ENCODE measurements around the gene INHBA.

Gene INHBA

DNA sequence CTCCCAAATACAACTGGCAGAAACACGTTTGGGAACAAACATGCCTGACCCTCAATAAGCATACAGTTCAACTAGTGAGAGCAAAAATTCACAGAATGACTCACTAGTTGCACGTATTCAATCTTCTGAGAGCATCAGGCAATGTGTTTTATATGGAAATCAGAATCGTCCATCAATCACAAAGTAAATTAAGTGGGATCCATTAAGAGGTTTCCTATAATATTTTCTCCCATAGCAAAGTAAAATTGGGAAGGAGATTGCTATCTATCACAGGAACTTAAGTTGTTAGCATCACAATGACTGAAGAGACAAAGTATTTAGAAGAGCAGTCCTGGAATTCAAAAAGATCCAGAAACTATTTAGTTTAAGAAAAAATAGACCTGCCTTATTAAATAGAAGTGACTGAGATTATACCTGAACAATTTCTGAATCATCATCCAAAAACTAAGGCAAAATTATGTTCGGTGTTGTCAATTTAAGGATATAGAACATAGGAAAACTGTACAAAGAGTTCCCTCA, 28.3 kb downstream of the INHBA start:
- FAIRE-seq (no peak), DNase-seq (ENCODE audit: insufficient read length, low spot score) (no peak)
- TF ChIP-seq SPI1 (IDR thresholded peaks at IDR 0.05; ENCODE audit: low read depth, low read length) (no peak), POU2F2 (IDR thresholded peaks at IDR 0.05; ENCODE audit: low read depth, low read length) (no peak)

DNA sequence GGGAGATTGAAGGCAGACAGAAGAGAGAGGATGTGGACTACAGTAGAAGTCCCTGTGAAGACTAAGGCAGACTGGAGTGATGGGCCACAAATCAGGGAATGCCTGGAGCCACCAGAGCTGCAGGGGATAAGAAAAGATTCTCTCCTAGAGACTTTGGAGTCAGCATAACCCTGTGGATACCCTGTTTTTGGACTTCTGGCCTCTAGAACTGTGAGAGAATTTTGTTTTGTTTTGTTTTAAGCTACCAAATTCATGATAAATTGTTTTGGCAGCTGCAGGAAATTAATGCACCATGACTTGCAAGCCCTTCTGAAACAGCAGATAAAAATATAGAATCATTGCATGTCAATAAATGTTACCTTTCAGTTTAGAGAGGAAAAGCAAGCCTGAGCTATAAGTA, 41.3 kb downstream of the INHBA start:
- no peak for DNase-seq (ENCODE audit: insufficient read length, low spot score)
- TF ChIP-seq POU2F2 (IDR thresholded peaks at IDR 0.05; ENCODE audit: low read depth, low read length): no peak
- no peak for TF ChIP-seq POLR2AphosphoS5 (IDR thresholded peaks at IDR 0.05; ENCODE audit: low read depth, low read length)
- no peak for TF ChIP-seq POLR2A (IDR thresholded peaks at IDR 0.05; ENCODE audit: low read depth, low read length)
- no peak for TF ChIP-seq PAX5 (IDR thresholded peaks at IDR 0.05; ENCODE audit: insufficient read depth, low read length, severe bottlenecking)
- no peak for TF ChIP-seq SPI1 (IDR thresholded peaks at IDR 0.05; ENCODE audit: low read depth, low read length)
- TF ChIP-seq TAF1 (IDR thresholded peaks at IDR 0.05; ENCODE audit: low read depth, low read length): no peak
- no peak for FAIRE-seq

DNA sequence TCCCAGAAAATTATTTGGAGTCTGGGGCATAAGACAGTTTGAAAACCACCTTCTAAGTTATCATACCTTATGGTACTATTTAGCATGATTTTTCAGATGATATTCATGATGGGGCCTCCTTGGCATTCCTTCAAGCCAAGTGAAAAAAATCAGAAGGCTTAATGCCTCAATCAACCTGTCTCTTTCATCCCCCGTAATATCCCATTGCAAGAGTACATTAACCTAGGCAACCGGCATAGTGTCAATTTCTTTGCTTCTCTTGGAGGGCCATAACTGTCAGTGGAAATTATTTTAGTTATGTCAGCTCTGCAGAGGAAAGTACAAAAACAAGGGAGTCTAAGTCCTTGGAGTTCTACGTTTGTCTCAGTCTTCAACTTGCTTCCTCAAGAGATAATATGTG, 43.4 kb downstream of the INHBA start:
- no peak for TF ChIP-seq TAF1 (IDR thresholded peaks at IDR 0.05; ENCODE audit: low read depth, low read length)
- DNase-seq (ENCODE audit: insufficient read length, low spot score) (no peak), FAIRE-seq (no peak)

DNA sequence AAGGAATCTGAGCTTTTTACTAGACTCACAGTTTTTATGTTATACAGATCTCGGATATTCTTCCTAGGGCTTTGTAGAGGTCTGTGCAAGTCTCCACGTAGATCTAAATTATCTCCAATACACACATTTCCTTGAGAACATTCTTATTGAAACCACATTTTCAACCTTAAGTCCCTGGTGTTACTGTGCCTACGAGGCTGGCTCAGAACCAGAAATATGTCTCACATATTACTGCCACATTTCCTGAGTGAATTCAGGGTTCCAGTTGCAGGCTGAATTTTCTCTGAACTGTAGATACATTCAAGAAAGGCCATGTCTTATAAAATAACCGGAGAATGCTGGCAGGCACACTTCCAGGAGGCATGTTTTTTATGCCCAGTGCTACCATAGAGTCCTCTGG, 46.5 kb downstream of the INHBA start:
- TF ChIP-seq POU2F2 (IDR thresholded peaks at IDR 0.05; ENCODE audit: low read depth, low read length) (no peak), SPI1 (IDR thresholded peaks at IDR 0.05; ENCODE audit: low read depth, low read length) (no peak), TAF1 (IDR thresholded peaks at IDR 0.05; ENCODE audit: low read depth, low read length) (no peak), PAX5 (IDR thresholded peaks at IDR 0.05; ENCODE audit: insufficient read depth, low read length, severe bottlenecking) (no peak), POLR2AphosphoS5 (IDR thresholded peaks at IDR 0.05; ENCODE audit: low read depth, low read length) (no peak), POLR2A (IDR thresholded peaks at IDR 0.05; ENCODE audit: low read depth, low read length) (no peak)
- DNase-seq (ENCODE audit: insufficient read length, low spot score) (no peak), FAIRE-seq (no peak)

DNA sequence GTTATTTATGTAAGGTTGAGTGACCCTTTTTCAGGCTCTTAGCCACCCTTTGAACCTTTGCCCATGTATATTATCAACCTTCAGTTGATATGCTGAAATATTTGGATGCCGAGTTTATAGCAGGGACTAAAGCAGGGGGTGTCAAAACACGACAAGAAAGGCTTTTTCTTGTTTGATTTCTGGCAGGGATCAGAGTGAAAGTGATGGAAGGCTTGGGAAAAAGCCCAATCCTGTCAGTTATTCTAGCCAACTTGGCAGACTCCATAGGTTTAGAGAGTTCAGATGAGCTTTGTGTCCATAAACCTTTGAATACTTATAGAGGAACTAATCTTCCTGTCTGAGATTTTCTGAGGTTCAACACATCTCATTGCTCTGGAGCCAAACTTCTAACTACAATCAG, 47.5 kb downstream of the INHBA start:
- DNase-seq (ENCODE audit: insufficient read length, low spot score): no peak
- no peak for FAIRE-seq
- TF ChIP-seq TAF1 (IDR thresholded peaks at IDR 0.05; ENCODE audit: low read depth, low read length): no peak
- TF ChIP-seq POLR2A (IDR thresholded peaks at IDR 0.05; ENCODE audit: low read depth, low read length): no peak
- TF ChIP-seq POU2F2 (IDR thresholded peaks at IDR 0.05; ENCODE audit: low read depth, low read length): no peak
- no peak for TF ChIP-seq PAX5 (IDR thresholded peaks at IDR 0.05; ENCODE audit: insufficient read depth, low read length, severe bottlenecking)
- TF ChIP-seq SPI1 (IDR thresholded peaks at IDR 0.05; ENCODE audit: low read depth, low read length): no peak
- TF ChIP-seq POLR2AphosphoS5 (IDR thresholded peaks at IDR 0.05; ENCODE audit: low read depth, low read length): no peak

DNA sequence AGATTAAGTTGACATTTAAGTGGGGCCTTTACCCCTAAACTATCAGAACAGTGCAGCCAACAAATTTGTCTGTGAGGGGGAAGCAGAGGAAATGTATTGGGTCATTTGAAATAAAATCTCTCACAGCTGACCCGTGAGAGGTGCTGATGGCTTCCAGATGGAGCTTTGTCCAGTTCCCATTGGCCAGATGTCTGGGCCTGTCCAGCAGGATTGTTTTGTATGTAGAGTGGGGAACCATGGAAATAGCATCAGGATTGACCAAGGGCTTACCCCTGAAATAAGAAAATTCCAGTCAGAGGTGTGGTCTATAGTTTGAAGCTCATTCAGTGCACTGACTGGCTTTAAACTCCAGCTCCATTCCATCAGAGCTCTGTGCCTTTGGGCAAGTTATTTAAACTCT, 50.6 kb downstream of the INHBA start:
- TF ChIP-seq PAX5 (IDR thresholded peaks at IDR 0.05; ENCODE audit: insufficient read depth, low read length, severe bottlenecking) (no peak), POU2F2 (IDR thresholded peaks at IDR 0.05; ENCODE audit: low read depth, low read length) (no peak), SPI1 (IDR thresholded peaks at IDR 0.05; ENCODE audit: low read depth, low read length) (no peak), TAF1 (IDR thresholded peaks at IDR 0.05; ENCODE audit: low read depth, low read length) (no peak), POLR2AphosphoS5 (IDR thresholded peaks at IDR 0.05; ENCODE audit: low read depth, low read length) (no peak), POLR2A (IDR thresholded peaks at IDR 0.05; ENCODE audit: low read depth, low read length) (no peak)
- FAIRE-seq: no peak
- no peak for DNase-seq (ENCODE audit: insufficient read length, low spot score)

DNA sequence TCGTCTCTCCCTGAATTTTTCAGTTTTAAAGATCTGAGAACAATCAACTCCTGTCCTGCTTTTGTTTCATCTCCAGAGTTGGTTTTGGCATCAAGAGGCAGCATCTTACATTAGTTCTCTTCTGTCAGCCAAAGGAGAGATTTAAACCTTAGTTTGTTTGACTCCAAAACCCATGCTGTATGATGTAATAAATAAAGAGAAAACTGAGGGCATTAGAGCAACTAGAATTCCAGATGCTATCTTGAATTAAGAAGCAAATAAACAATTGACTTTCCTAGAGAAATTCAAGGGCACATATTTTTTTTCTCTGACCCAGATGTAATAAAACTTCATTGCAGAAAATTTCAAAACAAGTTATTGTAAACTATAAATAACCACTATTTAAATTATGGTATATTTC, 54.4 kb downstream of the INHBA start:
- TF ChIP-seq POLR2A (IDR thresholded peaks at IDR 0.05; ENCODE audit: low read depth, low read length) (no peak), POU2F2 (IDR thresholded peaks at IDR 0.05; ENCODE audit: low read depth, low read length) (no peak), POLR2AphosphoS5 (IDR thresholded peaks at IDR 0.05; ENCODE audit: low read depth, low read length) (no peak), TAF1 (IDR thresholded peaks at IDR 0.05; ENCODE audit: low read depth, low read length) (no peak), SPI1 (IDR thresholded peaks at IDR 0.05; ENCODE audit: low read depth, low read length) (no peak), PAX5 (IDR thresholded peaks at IDR 0.05; ENCODE audit: insufficient read depth, low read length, severe bottlenecking) (no peak)
- DNase-seq (ENCODE audit: insufficient read length, low spot score): no peak
- no peak for FAIRE-seq

DNA sequence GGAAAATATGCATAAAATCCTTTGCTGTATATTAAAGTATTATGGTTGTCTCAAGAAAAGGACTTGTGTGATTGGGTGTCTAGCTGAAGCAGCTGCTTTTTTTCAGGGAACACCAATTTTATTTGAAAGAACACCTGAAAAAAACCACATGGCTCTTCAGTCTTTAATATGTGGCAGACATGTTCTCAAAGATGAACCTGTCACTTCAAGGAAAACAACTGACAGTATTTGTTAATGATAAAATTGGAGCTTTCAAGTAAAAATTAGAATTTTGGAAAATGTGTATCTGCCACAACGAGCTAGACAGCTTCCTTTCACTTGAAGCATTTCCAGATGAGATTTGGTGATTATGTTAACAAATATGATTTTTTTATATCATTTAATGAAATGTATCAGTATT, 59.3 kb downstream of the INHBA start:
- TF ChIP-seq TAF1 (IDR thresholded peaks at IDR 0.05; ENCODE audit: low read depth, low read length): no peak
- no peak for TF ChIP-seq SPI1 (IDR thresholded peaks at IDR 0.05; ENCODE audit: low read depth, low read length)
- no peak for TF ChIP-seq POLR2A (IDR thresholded peaks at IDR 0.05; ENCODE audit: low read depth, low read length)
- FAIRE-seq: no peak
- no peak for DNase-seq (ENCODE audit: insufficient read length, low spot score)

DNA sequence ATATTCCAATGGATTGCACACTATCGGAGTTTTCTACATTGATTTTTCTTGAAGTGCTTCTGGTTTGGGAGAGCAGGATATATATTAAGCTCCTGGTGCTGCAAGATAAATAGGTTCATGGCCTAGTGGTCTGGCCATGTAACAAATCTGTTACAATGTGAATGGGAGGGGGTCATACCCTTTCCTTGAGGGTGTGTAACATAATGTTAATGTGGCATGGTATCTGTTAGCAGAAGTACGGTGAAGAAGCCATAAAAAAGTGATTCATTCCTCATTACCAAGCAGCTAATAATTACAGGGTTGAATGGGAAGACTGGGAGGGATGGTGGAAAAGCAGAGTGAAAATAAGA, 61.2 kb downstream of the INHBA start:
- TF ChIP-seq POLR2AphosphoS5 (IDR thresholded peaks at IDR 0.05; ENCODE audit: low read depth, low read length): no peak
- no peak for TF ChIP-seq PAX5 (IDR thresholded peaks at IDR 0.05; ENCODE audit: insufficient read depth, low read length, severe bottlenecking)
- FAIRE-seq (no peak), DNase-seq (ENCODE audit: insufficient read length, low spot score) (no peak)

DNA sequence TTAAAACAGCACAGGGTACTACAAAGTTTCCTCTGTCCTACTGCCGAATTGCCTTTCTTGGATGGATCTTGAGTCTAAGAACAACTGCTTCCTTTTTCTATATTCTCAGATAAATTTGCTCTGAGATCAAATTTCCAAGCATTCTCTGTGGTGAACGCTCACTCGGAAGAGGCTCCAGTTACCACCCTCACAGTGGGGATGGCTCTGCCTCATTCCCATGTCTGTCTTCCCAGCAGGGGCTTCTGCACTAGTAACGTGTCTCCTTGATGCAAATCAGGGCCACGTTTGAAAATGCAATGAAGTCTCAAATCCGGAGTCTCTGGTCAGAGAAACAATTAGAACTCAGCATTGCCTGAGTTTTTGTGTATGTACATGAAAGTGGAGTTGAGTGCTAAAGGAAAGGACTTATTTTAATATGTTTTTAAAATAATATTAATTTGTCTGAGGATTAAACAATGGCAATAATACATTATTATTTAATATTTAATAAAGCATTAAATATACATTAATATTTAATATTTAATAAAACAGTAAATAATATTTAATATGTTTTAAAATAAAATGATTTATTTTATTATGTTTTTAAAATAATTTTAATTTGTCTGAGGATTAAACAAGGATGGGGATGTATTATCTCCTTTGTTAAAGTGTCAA, 61.8 kb downstream of the INHBA start:
- FAIRE-seq: no peak
- DNase-seq (ENCODE audit: insufficient read length, low spot score): no peak
- TF ChIP-seq POLR2AphosphoS5 (IDR thresholded peaks at IDR 0.05; ENCODE audit: low read depth, low read length) (no peak), POLR2A (IDR thresholded peaks at IDR 0.05; ENCODE audit: low read depth, low read length) (no peak), SPI1 (IDR thresholded peaks at IDR 0.05; ENCODE audit: low read depth, low read length) (no peak), TAF1 (IDR thresholded peaks at IDR 0.05; ENCODE audit: low read depth, low read length) (no peak), PAX5 (IDR thresholded peaks at IDR 0.05; ENCODE audit: insufficient read depth, low read length, severe bottlenecking) (no peak), POU2F2 (IDR thresholded peaks at IDR 0.05; ENCODE audit: low read depth, low read length) (no peak)

DNA sequence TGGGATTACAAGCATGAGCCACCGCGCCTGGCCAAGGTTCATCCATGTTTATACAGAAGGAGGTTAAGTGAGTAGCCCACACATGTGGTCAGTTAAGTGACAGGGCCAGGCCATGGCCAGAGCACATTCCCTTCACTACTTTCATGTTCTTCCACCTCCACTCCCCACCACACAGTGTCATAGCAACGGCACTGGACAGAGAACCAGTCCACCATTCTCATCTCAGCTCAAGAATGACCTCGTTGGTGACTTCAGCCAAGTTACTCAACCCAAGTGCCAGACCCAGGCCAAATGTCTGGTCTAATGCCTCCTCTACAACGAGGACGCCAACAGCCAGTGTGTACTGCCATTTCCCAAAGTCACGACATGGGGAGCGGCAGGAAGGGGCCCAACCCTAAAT, 62.4 kb downstream of the INHBA start:
- no peak for TF ChIP-seq POLR2AphosphoS5 (IDR thresholded peaks at IDR 0.05; ENCODE audit: low read depth, low read length)
- no peak for TF ChIP-seq TAF1 (IDR thresholded peaks at IDR 0.05; ENCODE audit: low read depth, low read length)
- no peak for TF ChIP-seq PAX5 (IDR thresholded peaks at IDR 0.05; ENCODE audit: insufficient read depth, low read length, severe bottlenecking)
- no peak for TF ChIP-seq POU2F2 (IDR thresholded peaks at IDR 0.05; ENCODE audit: low read depth, low read length)
- TF ChIP-seq POLR2A (IDR thresholded peaks at IDR 0.05; ENCODE audit: low read depth, low read length): no peak
- no peak for TF ChIP-seq SPI1 (IDR thresholded peaks at IDR 0.05; ENCODE audit: low read depth, low read length)
- no peak for FAIRE-seq

More for the DNA sequence above, 62.4 kb downstream of the INHBA start:
- DNase-seq (ENCODE audit: insufficient read length, low spot score): no peak
